NCI-H1930 (cell line): ENCODE measurements around the gene CES1.
A peak's percentile ranks its signal among the peaks of the same experiment; 100 is the strongest.
"Not testable (repeated sequence)": the region's sequence is repeated elsewhere in the genome, so short reads cannot be mapped to it uniquely, and the experiment has no call there.

Source experiments
- DNase-seq, 2 experiments: peaks; one replicate each; lab custom pipeline; 2025; lab: John Stamatoyannopoulos, UW

The CES1 gene

DNA sequence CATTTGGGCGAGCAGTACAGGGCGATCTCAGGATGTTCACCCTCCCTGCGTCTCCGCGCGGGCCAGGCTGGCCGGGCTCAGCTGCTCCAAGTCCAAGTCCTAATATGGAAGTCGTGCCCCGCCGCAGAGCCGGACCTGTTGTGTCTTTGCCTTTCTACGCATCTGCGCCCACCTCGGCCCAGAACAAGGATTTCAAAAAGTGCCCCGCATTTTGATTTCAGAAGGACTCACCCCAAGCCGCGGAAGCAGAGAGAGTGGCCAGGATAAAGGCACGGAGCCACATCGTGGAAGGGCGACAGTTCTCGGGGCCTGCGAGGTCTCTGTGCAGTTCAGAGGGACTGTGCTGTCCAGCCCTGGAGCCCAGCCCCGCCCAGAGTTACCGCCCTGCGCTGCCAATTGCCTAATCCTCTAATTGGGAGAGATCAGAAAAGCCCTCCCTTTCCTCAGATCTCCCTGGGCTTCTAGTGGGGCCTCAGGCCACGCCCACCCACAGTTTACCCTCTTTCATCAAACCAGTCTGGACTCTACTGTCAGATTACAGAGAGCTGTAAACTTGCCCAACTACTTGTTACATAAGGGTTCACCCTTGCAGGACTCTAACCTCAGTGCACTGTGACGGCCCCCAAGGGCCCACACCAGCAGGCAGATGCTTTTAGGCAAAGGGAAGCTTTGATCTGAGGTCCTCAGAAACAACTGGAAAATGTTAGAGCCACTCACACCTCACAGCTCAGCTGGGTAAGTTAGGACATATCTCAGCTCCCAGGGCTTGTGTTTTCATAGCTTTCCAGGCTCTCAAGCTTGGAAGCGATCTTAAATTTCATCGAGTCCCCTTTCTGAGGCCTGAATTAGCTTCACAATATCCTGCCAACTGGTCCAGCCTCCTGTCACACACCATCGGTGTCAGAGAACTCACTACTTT, at the start of gene CES1:
Gene CES1, minus strand, starts transcription at position 324 of the 919 bp plus-strand sequence. Its CDS starts 41 bp downstream, at position 283.
- no peak for DNase-seq

DNA sequence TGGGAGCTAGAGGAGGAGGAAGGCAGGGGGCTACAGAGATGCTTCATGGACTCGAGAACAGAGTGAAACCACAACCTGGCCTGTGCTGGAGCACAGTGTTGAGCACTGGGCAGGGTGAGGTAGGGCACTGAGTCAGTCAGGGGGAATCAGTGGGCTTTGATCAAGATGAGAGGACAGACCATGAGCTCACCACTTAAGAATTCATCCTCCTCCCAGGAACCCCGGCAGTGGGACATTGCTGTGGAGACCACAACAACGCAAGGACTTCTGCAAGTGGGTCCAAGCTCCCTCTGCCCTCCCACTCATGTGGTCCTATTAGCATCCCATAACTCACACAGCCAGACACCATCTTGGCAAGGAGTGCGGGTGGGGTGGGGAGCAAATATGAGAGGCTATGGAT, 44.0 kb upstream of the CES1 start:
- DNase-seq = no peak

DNA sequence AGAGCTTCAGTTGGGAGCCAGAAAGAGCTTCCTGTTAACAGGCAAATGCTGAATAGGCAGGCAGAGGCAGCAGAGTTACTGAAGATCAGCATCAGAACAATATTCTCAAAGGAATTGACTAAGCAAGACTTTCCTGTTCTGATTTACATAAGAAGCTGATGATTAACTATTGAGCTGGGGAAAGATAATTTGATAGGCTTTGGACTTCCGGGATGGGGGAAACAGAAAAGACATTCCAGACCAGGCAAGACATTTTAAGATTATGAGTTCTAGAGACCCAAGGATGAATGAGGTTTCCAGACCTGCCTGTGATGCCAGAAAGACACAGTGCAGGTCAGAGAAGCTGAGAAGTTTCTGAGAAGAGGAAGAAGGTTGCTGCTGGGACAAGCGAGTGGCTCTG, 42.4 kb upstream of the CES1 start, which contains the start of gene CES5A:
Gene CES5A, minus strand, starts transcription at position 101 of the 400 bp plus-strand sequence. CDS start 152 bp downstream, outside the sequence.
- no peak for DNase-seq

DNA sequence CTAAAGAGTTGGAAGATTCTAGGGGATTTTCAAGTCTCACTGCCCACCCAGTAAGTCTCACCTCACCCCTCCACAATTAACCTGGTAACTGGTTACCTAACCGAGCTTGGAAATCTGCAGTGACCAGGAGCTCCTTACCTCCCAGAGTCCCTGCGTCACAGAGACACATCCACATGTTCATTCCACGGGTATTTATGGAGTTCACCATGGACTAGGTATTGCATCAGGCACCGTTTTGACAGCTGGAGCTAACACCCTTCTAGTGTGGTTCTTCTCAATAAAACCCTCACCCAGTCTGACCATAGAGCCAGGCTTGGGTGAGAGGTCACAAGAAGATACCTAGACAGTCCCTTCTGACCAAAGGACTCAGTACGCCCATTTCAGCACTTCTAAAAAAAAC, 40.2 kb upstream of the CES1 start:
- DNase-seq = no peak

DNA sequence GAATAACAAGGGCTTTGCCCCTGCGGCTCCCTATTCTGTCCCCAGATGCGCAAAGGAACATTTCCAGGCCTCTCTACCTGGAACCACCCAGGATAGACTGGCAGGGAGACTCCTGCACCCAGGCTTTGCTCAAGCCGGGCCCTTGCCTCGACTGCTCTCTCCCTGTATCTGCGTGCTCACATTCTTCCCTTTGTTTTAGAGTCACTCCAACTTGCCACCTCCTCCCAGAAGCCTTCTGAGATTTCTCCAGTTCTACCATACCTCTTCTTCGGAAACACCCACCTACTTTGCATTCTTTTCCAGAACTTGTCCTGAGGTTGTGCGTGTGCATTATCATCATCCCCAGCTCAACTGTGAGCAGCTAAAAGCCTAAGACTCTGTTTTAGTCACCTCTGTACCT, 39.2 kb upstream of the CES1 start:
- DNase-seq = no peak

DNA sequence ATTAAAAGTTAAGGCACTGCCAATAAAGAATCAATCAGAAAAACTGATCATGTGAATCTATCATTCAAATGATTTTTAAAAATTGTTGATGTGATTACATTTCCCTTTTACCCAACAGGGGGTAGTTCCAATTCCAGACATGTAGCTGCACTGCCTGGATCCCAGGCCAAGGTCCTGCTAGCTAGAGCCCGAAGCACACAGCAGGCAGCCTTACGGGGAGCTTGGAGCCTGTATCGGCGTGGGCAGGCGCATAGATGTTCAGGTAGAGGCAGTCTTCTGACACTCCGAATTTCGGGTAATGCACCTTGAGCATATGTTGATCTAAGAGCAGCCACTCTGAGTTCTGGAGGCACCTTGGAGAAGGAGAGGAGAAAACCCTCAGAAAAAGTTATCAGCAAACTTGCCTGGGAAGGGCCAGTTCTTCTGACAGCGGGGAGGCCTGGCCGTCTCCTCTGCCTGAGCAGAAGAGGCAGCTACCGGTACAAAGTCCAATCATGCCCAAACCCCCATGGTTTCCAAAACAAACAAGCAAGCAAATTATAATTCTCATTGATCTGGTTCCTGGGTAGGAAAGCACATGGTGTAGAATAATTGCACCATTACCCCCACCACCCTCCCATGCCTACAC, 38.6 kb upstream of the CES1 start:
- DNase-seq = no peak

DNA sequence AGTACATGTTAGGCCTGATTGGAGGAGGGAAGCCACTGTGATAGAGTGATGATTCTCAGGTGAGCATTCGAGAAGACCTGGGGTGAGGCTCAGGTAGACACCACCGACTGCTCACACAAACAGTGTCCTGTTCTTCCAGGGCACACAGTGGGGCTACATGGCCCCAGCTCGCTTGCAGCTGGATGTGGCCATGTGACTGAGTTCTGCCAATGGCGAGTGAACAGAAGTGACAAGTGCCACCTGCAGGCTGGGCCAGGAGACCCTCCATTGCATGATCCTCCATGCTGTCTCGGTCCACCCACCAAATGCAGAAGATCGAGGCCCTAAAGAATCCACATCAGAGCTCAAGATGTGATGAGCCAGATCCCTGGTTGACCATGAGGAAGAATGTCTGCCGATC, 36.1 kb upstream of the CES1 start:
- DNase-seq = no peak

DNA sequence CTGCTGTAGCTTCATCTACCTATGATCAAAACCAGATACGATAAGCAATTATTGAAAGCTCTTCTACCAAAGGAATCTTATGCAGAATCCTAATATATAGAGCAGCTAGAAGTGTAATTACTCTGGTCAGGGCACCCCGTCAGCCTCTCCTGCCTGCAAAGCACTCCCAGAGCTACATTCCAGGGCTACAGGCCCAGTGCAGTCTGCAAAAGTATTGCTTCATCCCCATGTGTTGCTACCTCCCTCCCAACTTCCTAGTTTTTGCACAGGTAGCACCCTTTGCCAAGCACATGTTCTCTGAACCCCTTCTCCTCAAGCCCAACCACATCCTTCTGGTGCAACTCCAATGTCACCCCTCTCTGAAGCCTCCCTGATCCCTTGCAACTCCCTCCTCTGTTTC, 35.2 kb upstream of the CES1 start:
- no peak for DNase-seq

DNA sequence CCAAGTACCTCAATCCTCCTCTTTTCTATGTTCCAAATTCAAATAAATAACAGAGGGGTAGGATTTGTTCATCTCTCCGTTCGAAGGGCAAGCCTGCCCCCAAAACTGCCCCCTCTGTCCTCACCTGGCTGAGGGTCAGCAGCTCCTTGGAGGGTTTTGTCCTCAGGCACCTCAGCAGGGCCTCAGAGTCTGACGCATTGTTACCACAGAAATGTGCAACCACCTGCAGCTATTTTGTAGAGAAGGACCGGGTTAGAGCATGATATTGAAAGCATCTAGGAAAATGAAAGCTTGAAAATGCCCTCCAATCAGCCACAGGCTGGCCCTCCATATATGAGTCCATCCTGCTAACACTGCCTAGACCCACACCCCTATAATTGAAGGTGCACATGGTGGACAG, 28.4 kb upstream of the CES1 start:
- DNase-seq = no peak

DNA sequence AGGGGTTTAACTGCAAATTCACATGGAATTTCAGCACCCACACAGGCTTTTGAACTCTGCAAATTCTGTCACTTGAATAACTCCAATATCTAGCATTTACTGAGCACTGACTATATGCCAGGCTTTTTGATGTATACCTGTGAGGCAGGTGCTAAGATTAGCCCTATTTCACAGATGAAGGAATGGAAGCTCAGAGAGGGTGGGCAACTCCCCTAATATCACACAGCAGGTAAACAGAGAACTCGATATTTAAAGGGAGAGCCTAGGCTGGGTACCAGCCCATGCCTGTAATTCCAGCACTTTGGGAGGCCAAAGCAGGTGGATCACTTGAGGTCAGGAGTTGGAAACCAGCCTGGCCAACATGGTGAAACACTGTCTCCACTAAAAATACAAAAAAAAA, 24.8 kb upstream of the CES1 start:
- not testable (repeated sequence) for DNase-seq

DNA sequence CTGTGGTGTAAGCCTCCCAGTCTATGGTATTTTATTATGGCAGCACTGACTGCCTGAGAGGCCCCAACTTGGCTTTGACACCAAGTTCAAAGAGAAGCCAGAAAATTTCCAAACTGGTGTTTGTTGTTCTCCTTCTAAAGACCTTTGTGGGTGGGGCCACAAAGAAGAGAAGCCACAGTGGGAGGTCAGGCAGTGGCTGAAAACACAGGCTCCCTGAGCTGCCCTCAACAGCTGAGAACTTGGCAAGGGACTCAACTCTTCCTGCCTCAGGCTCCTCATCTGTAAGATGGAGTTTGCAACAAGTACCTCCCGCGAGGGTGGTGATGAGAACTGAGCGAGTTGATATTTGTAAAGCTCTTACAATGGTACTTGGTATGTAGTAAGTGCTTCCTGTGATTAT, 24.1 kb upstream of the CES1 start:
- no peak for DNase-seq

DNA sequence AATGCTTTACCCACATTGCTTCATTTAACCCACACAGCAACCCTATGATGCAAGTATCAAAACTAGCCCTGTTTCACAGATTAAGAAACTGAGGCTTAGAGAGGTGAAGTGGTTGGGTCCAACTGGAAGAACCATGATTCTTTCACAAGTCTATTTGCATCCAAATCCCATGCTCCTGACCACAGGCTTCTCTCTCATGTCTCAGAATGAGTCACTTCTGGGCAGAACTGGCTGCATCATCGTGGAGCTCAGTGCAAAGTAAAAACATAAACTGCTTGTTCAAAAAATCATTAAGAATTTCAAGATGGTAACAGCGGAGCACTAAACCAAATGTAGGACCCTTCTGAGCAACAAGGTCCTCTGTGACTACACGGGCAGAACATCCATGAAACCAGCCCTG, 20.2 kb upstream of the CES1 start:
- DNase-seq = no peak

DNA sequence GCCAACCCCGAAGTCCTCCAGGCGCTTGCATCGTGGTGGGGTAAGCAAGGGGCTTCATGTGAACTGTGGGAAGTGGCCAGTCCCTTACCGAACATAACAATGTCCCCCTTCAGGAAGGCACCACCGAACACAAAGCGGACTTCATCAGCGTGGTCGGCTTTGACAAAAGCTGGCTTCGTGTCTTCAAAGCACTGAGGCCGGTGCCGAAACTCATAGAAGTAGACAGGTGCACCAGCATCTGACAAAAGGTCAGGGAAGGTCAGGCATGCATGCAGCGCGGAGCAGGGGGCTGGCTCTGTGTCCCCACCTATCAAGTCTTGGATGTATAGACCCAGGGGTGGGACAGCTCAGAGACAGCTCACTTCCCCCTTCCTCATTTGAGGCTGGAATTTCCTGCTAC, 16.6 kb upstream of the CES1 start:
- no peak for DNase-seq

DNA sequence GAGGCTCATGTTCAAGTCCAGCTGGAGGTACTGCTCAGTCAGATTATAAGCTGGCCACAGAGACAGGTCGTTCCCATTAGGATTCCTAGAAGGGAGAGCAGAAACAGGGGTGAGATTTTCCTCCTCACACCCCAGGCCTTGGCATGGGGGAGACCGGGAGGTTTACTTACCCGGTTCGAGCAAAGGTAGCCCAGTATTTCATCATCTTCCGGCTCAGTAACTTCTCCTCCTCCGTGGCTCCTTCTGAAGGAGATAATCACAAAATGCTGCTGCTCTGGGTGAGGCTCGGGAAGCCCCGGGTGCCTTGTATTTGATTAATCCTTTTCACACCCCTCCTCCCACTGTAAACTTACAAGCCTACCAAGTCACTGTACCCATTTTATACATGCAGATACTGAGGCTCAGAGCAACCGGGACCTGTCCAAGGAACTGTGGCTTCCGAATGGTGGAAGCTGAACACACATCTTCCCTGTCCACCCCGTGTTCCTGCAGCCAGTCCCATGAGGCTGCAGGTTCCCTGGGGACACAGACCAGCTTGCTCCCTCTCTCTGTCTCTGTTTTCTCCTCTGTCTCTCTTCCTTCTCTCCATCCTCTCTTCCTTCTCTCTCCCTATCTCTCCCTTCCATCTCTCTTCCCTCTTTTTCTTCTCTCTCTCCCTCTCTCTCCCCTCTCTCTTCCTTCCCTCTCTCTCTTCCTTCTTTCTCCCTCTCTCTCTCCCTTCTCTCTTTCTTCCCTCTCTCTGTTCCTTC, 13.9 kb upstream of the CES1 start:
- no peak for DNase-seq

DNA sequence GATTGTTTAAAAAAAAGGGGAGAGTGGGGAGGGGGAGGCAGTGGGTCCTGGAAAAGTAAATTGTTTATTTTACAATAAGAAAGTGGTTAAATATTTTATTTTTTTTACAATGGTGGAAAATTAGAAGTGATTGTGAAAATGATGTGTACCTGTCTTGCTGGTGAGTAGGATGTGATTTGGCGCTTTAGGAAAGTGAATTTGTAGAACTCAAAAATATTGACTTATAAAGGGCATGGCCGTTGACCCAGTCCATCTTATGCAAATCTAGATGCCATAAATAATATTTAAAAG, 10.2 kb upstream of the CES1 start:
- no peak for DNase-seq

DNA sequence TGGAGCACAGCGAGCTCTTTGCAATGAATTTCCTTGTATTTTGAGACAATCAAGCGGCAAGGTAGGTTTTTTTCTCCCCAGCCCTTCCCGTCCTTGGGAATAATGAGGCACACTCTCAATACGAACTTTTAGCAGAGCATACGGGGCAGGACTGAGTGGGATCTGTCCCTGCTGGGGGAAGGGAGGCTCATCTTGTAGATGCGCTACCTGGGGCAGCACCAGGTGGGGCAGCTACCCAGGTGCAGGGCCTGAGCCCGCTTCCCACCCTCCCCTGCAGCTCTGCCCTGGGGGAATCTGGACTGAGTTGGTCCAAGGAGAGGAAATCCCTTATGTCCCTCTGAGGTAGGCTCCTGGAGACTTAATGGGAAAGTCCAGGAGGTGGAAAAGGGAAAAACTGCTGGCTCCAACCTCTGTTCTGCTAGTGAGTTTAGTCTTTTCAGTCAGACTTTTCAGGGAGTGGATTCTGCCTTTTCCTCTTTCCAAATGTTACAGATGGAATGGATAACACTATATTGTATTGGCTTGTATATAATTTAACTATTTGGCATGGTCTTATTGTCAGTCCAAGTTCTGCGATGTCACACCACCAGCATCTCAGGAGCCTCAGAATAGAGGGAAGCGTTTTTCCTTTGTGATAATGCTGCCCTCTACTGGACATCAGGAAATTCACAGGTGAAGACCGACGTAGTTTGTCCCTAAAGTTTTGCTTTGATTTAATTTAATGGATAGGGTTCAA, 9.6 kb upstream of the CES1 start:
- peak in 1 of 2 experiments; percentile 8 for DNase-seq

DNA sequence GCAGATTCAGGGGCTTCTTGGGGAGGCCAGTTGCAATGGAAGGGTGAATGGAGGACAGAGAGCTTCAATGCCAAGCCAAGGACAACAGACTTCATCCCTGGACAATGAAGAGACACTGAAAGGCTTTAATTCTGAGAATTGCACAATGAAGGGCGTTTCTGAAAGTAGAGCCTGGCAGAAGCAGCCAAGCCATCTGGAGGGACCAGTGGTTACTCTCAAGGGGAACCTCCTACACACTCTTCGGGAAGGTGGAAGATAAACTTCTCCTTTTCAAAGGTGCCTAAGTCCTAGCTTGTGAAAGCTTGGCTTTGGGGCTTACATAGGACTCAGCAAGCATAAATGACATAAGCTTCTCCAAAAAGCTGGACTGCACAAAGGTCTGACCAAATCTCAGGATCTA, 6.2 kb upstream of the CES1 start:
- no peak for DNase-seq

DNA sequence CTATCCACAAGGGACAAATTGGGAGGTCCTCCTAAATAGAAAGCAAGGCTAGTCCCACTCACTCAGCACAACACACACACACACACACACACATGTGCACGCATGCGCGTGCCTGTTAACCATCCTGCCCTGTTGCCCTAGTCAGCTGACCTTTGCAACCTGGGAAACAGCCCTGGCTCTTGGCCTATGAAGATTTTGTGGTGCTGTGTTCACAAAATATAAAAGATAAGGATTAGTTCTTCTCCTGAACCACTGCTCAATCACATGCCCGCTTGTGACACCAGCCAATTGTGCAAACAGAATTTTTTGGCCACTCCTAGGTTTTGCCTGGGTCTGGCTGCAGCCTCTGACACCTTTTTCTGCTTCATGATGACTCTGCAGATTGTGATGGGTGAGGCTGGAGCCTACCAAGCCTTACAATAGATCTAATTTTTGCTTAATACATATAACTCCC, 3.3 kb upstream of the CES1 start:
- DNase-seq = no peak

DNA sequence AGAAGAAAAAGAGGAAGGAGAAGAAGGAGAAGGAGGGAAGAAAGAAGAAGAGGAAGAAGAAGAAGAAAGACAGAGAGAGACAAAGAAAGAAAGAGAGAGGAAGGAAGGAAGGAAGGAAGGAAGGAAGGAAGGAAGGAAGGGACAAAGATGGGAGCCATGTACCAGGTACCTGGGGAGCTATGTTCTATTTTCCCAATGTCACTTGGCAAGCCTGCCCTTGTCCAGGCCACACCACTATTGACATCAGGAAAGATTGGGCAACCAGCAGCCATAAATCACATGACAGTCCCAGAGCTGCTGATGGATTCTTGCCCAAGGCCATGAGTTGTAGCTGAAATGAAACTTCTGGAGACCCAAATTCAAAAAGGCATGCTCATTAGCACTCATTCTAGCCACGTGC, 2.7 kb upstream of the CES1 start:
- DNase-seq = no peak

DNA sequence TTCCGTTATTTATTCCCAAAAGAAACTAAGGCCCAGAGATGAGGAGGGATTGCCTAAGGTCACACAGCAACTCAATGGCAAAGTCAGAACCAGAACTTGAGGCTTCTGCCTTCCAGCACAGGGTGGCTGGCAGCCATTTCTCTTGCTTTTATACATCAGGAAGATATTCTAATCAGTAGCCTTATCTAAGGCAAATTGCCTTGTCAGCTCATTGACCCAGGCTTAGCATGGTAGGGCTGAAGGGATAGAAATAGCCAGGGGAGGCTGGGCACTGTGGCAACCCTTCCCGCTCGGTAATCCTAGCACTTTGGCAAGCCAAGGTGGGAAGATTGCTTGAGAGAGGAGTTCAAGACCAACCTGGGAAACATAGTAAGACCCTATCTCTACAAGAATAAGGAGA, 2.3 kb upstream of the CES1 start:
- DNase-seq = not testable (repeated sequence)

DNA sequence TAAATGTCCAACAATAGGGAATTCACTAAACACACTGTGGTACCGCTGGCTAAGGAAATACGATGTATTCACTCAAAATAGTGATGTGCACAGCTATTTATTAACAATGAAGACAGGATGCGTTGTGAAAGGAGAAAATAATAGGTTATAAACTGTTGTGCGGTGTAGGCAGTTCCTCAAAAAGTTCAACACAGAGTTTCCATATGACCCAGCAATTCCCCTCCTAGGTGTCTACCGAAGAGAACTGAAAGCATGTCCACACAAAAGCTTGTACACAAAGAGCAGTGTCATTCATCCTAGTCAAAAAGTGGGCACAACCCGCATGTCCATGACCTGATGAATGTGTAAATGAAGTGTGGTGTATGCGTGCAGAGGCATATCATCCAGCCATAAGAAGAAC, 1.2 kb upstream of the CES1 start:
- no peak for DNase-seq

DNA sequence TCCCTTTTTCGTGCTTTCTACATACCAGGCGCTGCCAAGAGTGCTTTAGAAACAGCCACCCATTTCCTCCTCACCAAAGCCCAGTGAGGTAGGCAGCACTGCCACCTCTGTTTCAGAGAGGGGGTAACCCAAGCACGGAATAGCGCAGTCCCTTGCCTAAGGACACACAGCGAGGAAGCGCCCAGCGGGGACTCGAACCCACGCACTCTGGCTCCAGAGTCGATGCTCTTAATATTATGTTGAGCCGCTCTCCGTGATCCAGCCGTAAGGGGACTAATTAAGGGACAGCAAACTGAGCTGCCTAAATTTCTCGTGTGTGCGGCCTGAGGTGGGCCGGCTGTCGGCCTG, 497 bp downstream of the CES1 start:
- DNase-seq = no peak
